Keratinocyte (primary cell): ENCODE measurements around the gene MED26.

Experiments used
- EZH2 ChIP-seq: IDR thresholded peaks from one replicate; pipeline ENCODE4 v1.6.1; 2012; ENCODE audit warnings: inconsistent platforms, mild to moderate bottlenecking, low read length, moderate library complexity
- TF ChIP-seq, protein P1 (sequence below), 3 experiments: IDR thresholded peaks in 1 of 3; conservative IDR thresholded peaks in 1 of 3; optimal IDR thresholded peaks in 1 of 3; 2 replicates in 2 of 3; 3 replicates in 1 of 3; pipeline versions ENCODE3 to v1.5.1; 2011; ENCODE audit warnings: low read length in 3 of 3, mild to moderate bottlenecking in 3 of 3, moderate library complexity in 2 of 3, control low read depth in 1 of 3, inconsistent platforms in 1 of 3; ENCODE audit not compliant: insufficient read depth in 2 of 3; ENCODE audit errors: extremely low read depth in 1 of 3

DNA sequence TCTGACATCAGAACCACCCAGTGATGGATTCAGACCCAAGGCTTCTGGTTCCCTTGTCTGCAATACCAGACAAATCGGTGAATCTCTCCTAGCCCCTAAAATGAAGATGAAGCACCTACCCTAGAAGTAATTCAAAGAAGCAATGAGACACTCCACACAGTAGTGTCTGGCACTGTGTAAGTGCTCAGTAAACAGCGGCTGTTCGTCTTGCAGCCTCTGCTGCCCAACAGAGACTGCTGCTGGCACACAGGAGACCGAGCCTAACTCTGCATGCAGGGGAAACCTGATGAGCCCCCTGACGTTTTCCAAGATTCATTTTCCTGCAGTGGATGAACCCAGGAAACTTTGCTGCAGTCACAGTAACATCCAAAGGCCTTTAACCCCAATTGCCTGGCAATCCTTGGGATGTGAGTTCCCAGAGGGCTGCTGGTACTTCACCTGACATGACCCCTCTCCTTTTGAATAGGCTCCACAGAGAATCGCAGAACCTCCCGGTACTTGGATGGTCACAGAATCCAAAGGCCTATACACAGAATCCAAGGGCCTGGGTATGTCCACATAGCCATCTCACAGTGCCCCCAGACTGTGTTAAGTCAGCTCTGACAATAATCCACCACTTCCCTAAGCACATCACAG, 6.7 kb downstream of the MED26 start:
- TF ChIP-seq, protein P1, sequence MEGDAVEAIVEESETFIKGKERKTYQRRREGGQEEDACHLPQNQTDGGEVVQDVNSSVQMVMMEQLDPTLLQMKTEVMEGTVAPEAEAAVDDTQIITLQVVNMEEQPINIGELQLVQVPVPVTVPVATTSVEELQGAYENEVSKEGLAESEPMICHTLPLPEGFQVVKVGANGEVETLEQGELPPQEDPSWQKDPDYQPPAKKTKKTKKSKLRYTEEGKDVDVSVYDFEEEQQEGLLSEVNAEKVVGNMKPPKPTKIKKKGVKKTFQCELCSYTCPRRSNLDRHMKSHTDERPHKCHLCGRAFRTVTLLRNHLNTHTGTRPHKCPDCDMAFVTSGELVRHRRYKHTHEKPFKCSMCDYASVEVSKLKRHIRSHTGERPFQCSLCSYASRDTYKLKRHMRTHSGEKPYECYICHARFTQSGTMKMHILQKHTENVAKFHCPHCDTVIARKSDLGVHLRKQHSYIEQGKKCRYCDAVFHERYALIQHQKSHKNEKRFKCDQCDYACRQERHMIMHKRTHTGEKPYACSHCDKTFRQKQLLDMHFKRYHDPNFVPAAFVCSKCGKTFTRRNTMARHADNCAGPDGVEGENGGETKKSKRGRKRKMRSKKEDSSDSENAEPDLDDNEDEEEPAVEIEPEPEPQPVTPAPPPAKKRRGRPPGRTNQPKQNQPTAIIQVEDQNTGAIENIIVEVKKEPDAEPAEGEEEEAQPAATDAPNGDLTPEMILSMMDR (optimal IDR thresholded peaks at IDR 0.05 in 1 of 3, IDR thresholded peaks at IDR 0.05 in 1 of 3, conservative IDR thresholded peaks at IDR 0.05 in 1 of 3; ENCODE audit: extremely low read depth in 1 of 3, insufficient read depth in 2 of 3, low read length in 3 of 3), result no peak
- no peak for TF ChIP-seq EZH2
